Gastrocnemius medialis (tissue), 4 donors: ENCODE data around the gene CD68.
A peak's percentile ranks its signal among the peaks of the same experiment; 100 is the strongest.

Source experiments
- CTCF ChIP-seq, 5 experiments: fragments of 450-650 bp in 3 of 5; fragments of 200-600 bp in 2 of 5; sonication (generic) in 2 of 5; IDR thresholded peaks in 4 of 5; conservative IDR thresholded peaks in 1 of 5; 1 replicate in 4 of 5; 2 replicates in 1 of 5; pipeline ENCODE4 v1.5.1; 2016 to 2019; ENCODE audit warnings: antibody characterized with exemption in 5 of 5, mild to moderate bottlenecking in 3 of 5, moderate library complexity in 3 of 5
- POLR2A ChIP-seq, 2 donors: fragments of 450-650 bp; IDR thresholded peaks; one replicate each; pipeline ENCODE4 v1.6.1; 2017; ENCODE audit warnings: antibody characterized with exemption in 2 of 2, mild to moderate bottlenecking in 2 of 2, moderate library complexity in 2 of 2

- TF ChIP-seq POLR2A (IDR thresholded peaks at IDR 0.05) (no peak), CTCF (IDR thresholded peaks at IDR 0.05 in 4 of 5, conservative IDR thresholded peaks at IDR 0.05 in 1 of 5) (peak in 1 of 5 experiments; percentile 1)
Observed at GRCh38 chr17:7549401-7550055, 29.9 kb upstream of the CD68 start.
